ENCODE results near the gene NEUROD2. TPM values are rescaled to one million over a fixed set of nuclear protein-coding genes. Genes with fewer than 3 reads are reported as not detected.

The NEUROD2 gene
- total and polyA plus RNA-seq, 2 of the 13 experiments (the other 11 are each of a cell fraction or from before 2014, with no cell fraction given): not detected

GRCh38 chr17:39599665-39600231 is 8.0 kb downstream of the NEUROD2 start:
- CTCF ChIA-PET (ENCODE audit: low intra/inter-chr PET ratio, low total read pairs): no interaction called here
- FAIRE-seq: no peak
- POLR2A ChIA-PET: no interaction called here

DNA sequence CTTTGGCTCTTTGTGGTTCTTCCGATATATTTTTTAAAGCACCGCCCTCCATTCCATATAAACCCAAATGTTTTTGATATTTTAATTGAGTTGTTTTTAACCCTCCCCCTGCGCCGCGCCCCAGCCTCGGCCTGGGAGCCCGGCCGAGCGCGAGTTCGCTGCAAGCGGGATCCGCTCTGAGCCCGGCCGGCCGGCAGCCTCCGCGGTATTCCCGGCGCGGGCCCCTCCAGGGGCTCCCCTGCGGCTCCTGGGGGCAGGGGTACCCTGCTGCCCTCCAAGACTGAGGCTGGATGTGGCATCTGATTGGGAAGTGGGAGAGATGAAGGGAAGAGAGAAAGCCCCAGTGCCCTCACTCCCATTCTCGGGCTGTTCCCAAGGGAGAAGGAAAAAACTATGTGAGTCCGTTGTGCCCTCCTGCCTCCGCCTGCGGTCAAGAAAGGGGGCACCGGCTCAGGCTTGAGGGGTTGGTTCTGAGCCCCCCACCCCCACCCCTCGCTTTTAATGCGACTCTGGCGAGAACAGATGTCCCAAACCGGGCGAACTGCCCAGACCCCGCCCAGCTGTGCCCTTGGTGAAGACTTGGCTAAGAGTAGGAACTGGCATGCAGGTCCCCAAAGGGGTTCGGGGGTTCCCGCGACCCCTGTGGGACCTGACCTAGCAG is 8.6 kb downstream of the NEUROD2 start:
- H3K4me1 ChIP-seq (ENCODE audit: insufficient read depth, low read length): no peaks in the 10 kb centered on the region
- CTCF ChIA-PET (ENCODE audit: low intra/inter-chr PET ratio, low total read pairs): no interaction called here

More at GRCh38 chr17:39599665-39600231, 8.0 kb downstream of the NEUROD2 start:
- TF ChIP-seq EZH2 (conservative IDR thresholded peaks at IDR 0.05; ENCODE audit: low read depth, low read length) (peak; percentile 95; the same call in 1 of the 2 replicates), GMEB2 (CRISPR knock-in tag; IDR thresholded peaks at IDR 0.05; ENCODE audit: low read depth) (no peak), RFXAP (CRISPR knock-in tag; IDR thresholded peaks at IDR 0.05; ENCODE audit: borderline replicate concordance) (no peak)
- Histone ChIP-seq H3K4me2 (ENCODE audit: low read depth, low read length) (no peak overlapping the region), H4K20me1 (ENCODE audit: insufficient read depth, low read length) (peaks cover 16% of the 10 kb centered on the region; the same call in 1 of the 2 replicates), H3K36me3 (replicated peaks in 1 of 2; ENCODE audit: control insufficient read depth in 1 of 2, insufficient read depth in 2 of 2, low read length in 2 of 2) (no peaks in the 10 kb centered on the region), H3K9me3 (ENCODE audit: low read length) (no peaks in the 10 kb centered on the region), H3K27ac (ENCODE audit: extremely low read length, insufficient read depth, low read length) (no peak overlapping the region), H3K79me2 (ENCODE audit: insufficient read depth, low read length) (no peaks in the 10 kb centered on the region), H3K9ac (ENCODE audit: insufficient read depth, low read depth, low read length) (no peak overlapping the region), H3K4me3 (replicated peaks in 1 of 3; ENCODE audit: insufficient read depth in 1 of 3, low read depth in 2 of 3, low read length in 3 of 3) (no peak overlapping the region), H3K27me3 (ENCODE audit: control insufficient read depth in 1 of 2, insufficient read depth in 2 of 2, low read length in 2 of 2) (peaks cover 51 to 93% of the 10 kb centered on the region in 2 experiments), H3K4me1 (ENCODE audit: insufficient read depth, low read length) (no peaks in the 10 kb centered on the region), H2AFZ (ENCODE audit: low read length) (no peak overlapping the region)
- no peak for DNase-seq (ENCODE audit: low spot score)
- intact Hi-C loops (cut with micrococcal nuclease; ENCODE audit: unreplicated experiment): no loop called here
- in situ Hi-C loops (cut with HindIII; ENCODE audit: extremely low pct_ligation_motif_present, low pct_unique_long_range_greater_than_20kb): no loop called here
- WGBS (ENCODE audit: low lambda C conversion rate): 33% methylated on average over 28 of the region's 28 CpGs
- ATAC-seq: no peak
- no TSS peak for BruUV-seq (replicated peaks)

More for the DNA sequence above, 8.6 kb downstream of the NEUROD2 start:
- FAIRE-seq: no peak
- peaks cover 16% of the 10 kb centered on the region; the same call in 1 of the 2 replicates for H4K20me1 ChIP-seq (ENCODE audit: insufficient read depth, low read length)
- H3K4me3 ChIP-seq (replicated peaks in 1 of 3; ENCODE audit: insufficient read depth in 1 of 3, low read depth in 2 of 3, low read length in 3 of 3): no peak overlapping the region
- no peak overlapping the region for H3K4me2 ChIP-seq (ENCODE audit: low read depth, low read length)
- no peak overlapping the region for H2AFZ ChIP-seq (ENCODE audit: low read length)
- BruUV-seq (replicated peaks): no TSS peak
- H3K36me3 ChIP-seq (replicated peaks in 1 of 2; ENCODE audit: control insufficient read depth in 1 of 2, insufficient read depth in 2 of 2, low read length in 2 of 2): no peaks in the 10 kb centered on the region
- peaks cover 51 to 87% of the 10 kb centered on the region in 2 experiments for H3K27me3 ChIP-seq (ENCODE audit: control insufficient read depth in 1 of 2, insufficient read depth in 2 of 2, low read length in 2 of 2)
- in situ Hi-C loops (cut with HindIII; ENCODE audit: extremely low pct_ligation_motif_present, low pct_unique_long_range_greater_than_20kb) (no loop called here), intact Hi-C loops (cut with micrococcal nuclease; ENCODE audit: unreplicated experiment) (no loop called here)
- no peaks in the 10 kb centered on the region for H3K9me3 ChIP-seq (ENCODE audit: low read length)
- no peak for TF ChIP-seq IKZF4 (CRISPR knock-in tag; IDR thresholded peaks at IDR 0.05; ENCODE audit: borderline replicate concordance, low read depth, not compliant biosample characterization)
- TF ChIP-seq EZH2 (conservative IDR thresholded peaks at IDR 0.05; ENCODE audit: low read depth, low read length): peak; percentile 100
- H3K79me2 ChIP-seq (ENCODE audit: insufficient read depth, low read length): no peaks in the 10 kb centered on the region
- 3% methylated on average over 33 of the region's 36 CpGs for WGBS (ENCODE audit: low lambda C conversion rate)
- ATAC-seq: peak; percentile 25; the same call in 2 of the 3 replicates
- H3K9ac ChIP-seq (ENCODE audit: insufficient read depth, low read depth, low read length): no peak overlapping the region
- POLR2A ChIA-PET: no interaction called here
- no peak for DNase-seq (ENCODE audit: low spot score)
- H3K27ac ChIP-seq (ENCODE audit: extremely low read length, insufficient read depth, low read length): no peak overlapping the region

Measured in HepG2 (cell line).